HK-2 (cell line): ENCODE results near the gene CCDC85C.

Experiments used
- DNase-seq: peaks from one replicate; pipeline ENCODE4 v3.0.0-alpha.2; 2018; ENCODE audit not compliant: unreplicated experiment

The CCDC85C gene

GRCh38 chr14:99605299-99605961 is 1.4 kb upstream of the CCDC85C start:
- DNase-seq: peak; percentile 65

DNA sequence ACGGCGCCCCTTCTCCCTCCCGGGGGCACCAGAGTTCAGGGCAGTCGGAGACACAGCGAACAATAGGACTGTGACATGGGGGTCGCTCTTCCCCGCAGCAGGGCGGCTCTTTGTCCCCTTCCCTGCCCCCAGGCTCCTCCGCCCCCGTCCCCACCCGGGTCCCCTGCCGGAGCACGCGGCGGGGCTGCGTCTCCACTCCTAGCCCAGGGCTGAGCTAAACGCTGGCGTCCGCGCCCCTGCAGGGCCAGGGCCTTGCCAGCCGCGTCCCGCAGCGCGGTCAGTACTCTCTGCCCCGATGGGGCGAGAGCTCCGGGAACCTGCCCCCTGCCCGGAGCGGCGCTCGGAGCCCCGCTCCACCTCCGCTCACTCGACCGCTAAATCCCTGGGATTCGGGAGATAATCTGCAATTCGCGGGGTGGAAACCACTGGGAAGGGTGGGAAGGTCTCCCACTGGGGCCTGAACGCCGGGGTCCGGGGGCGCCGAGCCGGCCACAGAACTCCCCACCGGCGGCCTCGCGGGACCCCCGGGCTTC is 825 bp upstream of the CCDC85C start:
- DNase-seq: no peak

DNA sequence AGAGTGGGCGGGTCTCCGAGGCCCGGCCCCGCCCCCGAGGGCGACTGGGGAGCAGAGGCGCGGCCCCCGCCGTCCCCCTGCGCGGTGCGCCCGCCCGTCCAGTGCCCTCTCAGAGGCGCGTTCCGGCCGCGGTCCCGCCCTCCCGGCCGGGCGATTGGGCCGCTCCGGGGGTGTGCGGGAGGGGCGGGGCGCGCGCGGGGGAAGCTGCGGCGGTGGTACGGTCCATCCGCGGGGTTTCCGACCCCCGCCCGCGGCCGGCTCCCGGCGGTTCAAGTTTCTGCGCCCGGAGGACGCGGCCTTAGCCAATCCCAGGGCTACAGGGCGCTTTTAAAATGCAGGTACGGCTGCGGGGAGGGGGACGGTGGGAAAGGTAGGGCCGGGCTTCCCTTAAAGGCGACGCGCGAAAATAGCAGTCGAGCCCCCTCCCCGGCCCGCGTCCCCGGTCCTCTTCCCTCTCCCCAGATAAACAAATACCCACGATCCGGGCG is 315 bp upstream of the CCDC85C start:
- DNase-seq: peak; percentile 94

DNA sequence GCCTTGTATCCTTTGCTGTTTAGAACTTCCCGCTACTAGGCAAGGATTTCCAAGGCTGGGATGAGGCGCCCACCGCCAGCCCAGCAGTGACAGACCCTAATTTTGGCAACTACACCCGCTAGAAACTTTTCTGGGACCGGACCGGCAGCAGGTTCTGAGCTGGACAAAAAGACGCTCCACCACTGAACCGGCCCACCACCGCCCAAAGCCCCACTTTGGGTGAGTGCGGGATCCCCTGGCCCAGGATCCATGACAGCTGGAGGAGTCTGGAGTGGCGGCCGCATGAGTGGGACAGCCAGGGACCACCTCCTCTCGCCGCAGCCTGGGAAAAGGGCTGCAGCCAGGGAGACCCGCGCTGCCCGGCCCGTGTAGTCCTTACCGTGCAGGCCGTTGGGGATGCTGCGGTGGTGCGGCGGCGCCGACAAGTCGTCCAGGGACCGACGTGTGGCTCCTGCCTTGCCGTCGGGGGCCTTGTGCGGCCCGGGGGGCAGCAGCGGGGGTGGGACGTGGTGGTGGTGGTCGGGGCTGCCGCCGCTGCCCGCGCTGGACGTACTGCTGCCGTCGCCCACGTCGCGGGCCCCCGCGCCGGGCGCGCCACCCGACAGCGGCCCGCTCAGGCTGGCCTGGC is 1.1 kb downstream of the CCDC85C start:
- no peak for DNase-seq

DNA sequence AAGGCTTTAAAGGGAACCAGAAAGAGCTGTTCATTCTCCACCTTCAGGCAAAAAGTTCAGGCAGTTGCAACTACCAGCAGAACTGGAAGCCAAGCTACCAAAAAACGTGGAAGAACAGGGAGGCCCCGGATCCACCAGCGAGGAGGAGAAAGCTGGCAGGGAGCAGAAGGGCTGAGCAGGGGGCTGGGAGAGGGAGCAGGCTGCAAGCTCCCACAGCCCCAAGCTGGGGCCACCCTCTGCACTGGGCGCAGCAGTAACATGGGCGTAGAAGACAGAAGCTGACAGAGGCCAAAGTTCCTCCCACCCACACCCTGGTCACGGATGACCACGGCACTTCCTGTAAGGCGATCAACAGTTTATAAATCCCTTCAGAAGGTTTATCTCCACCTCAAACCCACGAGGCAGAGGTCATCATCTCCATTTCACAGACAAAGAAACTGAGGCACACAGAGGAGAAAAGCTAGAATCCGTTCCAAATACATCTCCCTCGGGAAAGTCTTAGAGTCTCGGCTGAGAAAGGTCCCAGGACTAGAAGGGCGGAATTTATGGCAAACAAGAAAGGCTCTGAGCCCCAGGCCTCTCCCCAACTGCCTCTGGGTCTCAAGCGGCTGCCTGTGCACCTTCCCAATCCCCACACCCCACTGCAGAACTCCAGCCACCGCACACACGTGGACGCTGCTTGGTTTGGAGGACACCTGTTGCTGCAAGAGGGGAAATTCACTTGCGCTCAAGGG is 1.8 kb downstream of the CCDC85C start:
- peak; percentile 22 for DNase-seq

GRCh38 chr14:99601361-99601831 is 2.6 kb downstream of the CCDC85C start:
- no peak for DNase-seq

DNA sequence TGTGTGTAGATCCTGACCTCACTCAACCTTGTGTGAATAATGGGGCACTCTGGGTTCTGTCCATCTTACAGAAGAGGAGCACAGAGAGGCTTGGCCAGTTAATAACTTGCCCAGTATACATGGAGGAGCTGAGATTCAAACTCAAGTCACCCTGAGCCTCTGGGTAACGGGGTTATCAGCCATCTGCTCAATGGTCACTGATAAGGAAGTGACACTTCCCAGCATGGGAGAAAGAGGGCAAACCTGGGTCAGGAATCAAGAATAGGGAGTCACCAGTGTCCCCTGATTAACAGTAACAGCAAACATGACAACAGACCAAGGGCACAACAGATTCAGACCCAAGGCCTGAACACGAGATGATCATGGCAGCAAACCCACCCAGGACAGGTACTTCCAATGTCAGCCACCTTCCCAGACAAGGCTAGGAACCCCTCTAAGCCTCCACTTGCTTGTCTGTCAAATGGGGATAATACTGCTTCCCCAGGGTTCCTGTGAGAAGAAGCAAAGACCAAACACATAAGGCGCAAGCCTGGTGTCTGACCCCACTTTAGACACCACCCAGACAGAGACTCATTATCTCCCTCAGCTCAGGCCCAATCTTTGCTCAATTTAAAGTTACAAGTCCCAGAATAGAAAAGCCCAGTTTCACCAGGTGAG is 3.6 kb downstream of the CCDC85C start:
- no peak for DNase-seq

- no peak for DNase-seq
Observed at GRCh38 chr14:99599393-99599792, 4.6 kb downstream of the CCDC85C start.

GRCh38 chr14:99598774-99599173 is 5.2 kb downstream of the CCDC85C start:
- no peak for DNase-seq

DNA sequence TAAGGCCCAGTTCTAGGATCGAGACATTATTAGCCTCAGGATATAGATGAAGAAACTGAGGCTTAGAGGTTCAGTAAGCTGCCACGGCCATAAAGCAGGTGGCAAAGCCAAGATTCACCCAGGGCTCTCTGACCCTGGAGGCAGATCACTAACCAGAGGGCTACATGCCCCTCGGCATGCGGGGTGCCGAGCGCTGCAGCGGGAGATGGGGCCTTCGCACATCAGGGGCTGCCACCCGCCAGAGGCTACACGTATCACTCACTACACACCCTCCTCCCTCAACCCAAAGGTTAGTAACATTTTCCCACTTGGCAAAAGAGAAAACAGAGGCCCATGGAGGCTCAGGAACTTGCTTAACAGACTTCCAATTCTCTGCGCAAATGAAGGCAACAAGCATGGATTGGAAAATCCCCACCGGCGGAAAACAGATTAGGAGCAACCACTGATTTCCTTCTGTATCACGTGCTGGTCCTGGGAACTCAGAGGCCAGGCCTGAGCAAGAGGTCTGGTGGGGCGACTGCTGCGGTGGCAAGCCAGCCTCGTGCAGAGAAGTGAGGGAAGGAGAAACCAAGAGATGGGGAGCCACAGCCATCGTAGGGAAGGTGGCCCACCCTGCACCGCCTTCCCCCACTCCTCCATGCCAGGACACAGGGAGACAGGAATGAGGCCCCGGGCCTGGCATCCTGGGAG is 6.0 kb downstream of the CCDC85C start:
- no peak for DNase-seq

DNA sequence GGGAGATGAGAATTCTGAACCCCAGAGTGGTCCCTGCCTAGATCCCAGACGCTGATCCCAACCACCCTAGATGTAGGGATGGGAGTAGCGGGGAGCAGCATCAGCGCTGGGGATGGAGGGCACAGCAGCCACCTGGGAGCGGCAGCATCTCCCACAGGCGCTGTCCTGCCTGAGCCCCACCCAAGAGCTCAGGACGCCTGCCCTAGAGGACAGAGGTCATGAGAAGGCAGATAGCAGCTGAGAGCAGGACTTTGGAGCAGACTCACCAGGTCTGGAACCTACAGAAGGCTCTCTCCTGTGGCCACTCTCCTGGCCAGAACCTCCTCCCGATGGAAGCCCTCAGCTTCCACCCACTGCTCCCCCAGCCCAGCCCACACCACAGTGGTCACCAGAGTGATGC is 7.2 kb downstream of the CCDC85C start:
- DNase-seq: no peak

DNA sequence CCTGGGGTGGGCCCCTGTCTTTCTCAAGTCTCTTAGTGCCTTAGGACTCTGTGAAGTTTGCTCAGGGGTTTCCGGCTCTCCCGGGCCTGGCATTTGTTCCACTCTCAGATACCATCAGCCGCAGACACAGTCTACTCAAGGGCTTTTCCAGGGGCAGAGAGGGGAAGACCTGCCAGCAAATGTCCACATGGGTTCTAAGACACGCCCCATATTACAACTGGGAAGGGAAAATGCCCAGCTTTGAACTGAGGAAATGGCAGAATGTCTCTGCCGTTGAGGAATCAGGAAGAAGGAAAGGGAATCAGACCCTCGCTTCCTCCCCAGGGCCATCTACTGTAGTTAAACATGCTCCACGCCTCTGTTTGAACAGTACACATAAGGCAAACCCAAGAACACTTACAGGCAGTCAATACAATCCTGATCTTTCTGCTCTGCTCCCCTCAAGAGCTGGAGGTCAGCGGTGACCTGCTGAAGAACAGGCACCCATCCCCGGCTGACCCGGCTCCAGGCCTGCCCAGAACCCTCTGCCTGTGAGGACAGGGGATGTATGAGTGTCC is 7.9 kb downstream of the CCDC85C start:
- DNase-seq: no peak

DNA sequence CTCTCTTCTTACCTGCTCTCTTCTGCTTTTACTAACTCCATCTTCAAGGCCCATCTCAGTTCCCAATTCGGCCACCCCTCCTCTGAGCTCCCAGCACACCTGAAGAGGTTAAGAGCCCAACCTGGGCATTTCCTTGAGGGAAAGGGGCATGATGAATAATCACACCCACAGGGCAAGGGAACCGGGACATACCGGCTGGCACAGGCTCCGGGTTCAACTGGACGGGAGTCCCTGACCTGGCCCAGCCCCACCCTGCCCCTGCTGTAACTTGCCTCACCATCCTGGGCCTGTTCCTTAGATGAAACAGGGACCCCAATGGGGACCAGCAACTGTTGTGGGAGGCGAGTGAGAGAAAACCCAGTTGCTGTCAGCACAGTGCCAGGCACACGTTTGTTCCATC is 8.5 kb downstream of the CCDC85C start:
- DNase-seq: no peak

DNA sequence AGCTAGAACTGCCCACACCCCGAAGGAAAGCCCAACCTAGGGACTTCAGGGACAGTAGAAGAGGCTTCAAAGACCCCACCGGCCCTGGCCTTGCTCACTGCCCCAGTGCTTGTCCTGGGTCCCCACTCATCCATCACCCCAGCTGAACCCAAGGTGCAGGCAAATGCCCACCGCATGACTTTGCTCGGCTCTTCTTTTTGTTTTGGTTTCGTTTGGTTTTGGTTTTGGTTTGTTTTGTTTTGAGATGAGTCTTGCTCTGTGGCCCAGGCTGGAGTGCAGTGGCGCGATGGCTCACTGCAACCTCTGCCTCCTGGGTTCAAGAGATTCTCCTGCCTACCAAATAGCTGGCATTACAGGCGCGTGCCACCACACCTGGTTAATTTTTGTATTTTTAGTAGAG is 9.0 kb downstream of the CCDC85C start:
- DNase-seq: no peak

- no peak for DNase-seq
Observed at GRCh38 chr14:99593971-99594841, 9.8 kb downstream of the CCDC85C start.

GRCh38 chr14:99592933-99593753 is 10.9 kb downstream of the CCDC85C start:
- no peak for DNase-seq

DNA sequence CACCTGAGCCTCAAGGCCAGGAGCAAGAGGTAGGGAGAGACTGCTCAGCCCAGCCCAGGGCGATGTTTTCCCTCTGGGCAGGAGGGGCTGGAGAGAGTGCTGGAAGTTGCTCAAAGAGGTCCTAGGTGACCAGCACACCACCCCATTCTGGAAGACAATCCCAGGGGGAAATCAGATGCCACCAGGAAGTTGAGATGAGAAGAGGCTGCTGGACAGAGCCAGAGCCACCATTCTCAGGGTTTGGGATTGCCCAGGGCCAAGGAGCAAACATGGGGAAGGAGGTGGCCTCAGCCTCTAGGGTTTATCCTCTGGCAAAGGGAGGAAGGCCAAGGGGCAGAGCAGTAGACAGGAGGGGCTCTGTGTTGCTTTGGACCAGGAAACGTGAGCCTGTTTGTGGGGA is 11.6 kb downstream of the CCDC85C start:
- no peak for DNase-seq

GRCh38 chr14:99590746-99591555 is 13.1 kb downstream of the CCDC85C start:
- peak; percentile 65 for DNase-seq
